ENCODE data around the gene CGNL1.
A peak's percentile ranks its signal among the peaks of the same experiment; 100 is the strongest.

The CGNL1 gene

DNA sequence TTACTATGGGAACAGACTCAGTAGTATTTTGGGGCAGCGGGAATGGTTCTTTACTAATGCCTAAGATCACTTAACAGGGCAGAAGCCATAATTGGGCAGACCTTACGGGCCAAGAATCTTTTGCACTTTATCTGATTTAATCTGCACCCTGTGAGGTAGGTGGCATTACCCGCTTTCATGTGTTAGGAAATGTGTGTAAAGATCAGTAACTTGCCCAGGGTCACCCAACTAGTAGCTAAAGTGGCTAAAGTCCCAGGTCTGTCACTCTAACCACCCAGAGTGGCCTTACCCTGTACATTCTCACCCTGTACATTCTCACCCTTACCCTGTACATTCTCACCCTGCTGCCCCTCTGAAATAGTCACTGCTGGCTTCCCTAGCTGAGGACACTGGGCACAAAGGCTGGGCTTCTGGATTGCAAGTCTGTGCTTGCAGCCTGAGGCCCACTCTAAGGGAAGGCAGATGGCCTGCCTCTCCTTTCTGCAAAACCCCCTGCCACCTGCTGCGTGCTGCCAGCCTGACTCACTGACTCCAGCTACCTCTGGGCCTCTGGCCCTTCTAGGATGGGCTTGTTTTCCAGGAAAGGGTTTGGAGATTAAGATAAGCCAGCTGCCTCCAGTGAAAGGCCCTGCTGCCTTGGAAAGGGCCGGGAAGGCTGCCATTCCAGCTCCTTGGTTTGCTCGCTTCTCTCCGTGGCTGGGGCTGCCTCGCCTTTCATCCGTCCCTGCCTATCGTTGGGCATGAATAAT is 177.9 kb downstream of the CGNL1 start:
- peak; percentile 40 for DNase-seq

DNA sequence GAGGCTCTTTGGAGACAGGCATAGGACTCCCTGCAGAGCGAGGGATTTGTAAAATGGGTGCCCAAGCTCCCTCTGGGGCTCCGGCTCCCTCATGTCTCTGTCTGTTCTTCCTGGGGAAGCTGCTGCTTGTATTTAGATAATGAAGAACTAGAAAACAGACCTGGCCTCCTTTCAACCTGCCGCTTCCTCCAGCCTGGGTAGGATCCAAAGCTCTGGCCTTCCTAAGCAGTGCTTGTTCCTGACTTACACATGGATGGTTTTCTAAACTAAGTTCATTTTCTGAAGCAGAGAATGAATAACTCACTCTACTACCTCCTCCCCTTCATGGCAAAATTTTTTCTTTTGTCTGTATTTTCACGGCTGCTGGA is 178.5 kb downstream of the CGNL1 start:
- DNase-seq = no peak

DNA sequence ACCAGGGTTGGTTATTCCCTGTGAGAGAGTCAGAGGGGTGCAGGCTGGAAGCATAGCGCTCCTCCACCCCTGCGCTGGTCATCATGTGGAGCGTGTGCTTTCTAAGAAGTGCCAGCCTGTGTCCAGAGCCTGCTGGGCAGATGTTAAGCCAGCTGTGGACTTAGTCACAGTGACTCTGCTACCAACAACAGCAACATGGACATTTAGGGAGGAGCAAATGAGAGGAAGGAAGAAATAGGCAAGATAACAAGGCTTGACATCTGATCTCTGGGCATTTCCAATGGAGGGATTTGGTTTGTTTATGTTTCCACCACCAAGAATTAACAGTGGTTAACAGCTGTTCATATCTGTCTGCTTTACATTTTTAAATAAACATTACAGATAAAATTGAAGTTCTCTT is 179.0 kb downstream of the CGNL1 start:
- no peak for DNase-seq

DNA sequence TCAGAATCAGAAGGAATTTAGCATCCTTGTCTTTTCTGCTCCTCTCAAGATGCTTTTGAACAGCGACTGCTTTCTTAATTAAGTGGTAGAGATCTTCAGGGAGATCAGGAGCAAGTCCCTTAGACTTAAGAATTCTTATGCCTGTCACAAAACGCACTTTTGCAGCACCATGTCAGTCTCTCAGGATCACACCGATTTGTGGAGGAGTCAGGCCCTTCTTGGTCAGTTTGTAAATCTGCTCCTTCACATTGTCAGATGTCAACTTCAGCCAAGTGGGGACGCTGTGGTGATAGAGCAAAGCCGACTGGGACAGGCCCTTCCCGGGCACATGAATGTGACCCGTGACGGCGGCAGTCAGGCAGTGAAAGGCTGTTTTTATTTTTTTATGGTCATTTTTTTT is 179.7 kb downstream of the CGNL1 start:
- DNase-seq = no peak

DNA sequence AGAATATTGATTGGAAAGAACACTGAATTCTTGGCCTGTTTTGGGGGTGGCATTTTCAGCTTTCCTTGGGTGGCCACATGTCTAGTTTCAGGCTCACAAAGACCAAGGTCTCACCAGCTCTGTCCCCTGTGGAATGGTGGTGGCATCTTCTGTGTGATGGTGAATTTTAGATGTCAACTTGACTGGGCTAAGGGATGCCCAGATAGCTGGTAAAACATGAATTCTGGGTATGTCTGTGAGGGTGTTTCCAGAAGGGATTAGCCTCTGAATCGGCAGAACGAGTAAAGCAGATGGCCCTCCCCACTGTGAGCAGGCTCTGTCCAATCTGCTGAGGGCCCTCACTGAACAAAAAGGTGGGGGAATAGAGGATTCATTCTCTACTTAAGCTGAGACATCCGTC is 181.0 kb downstream of the CGNL1 start:
- no peak for DNase-seq

DNA sequence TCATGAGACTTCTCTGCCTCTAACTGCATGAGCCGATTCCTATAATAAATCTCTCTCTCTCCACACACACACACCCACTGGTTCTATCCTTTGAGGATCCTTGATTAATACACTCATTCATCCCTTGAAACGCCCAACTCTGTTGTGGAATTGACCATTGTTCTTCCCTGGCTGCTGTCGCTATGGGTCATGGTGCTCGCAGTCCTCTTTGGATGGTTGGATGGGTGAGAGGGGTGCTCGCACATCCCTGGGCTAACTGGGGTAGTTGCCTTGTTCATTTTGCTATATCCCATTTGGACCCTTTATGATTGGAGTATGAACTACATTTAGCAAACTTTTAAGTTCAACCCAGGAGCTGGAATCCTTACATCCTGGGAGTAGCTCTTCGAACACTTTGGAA is 181.5 kb downstream of the CGNL1 start:
- no peak for DNase-seq

DNA sequence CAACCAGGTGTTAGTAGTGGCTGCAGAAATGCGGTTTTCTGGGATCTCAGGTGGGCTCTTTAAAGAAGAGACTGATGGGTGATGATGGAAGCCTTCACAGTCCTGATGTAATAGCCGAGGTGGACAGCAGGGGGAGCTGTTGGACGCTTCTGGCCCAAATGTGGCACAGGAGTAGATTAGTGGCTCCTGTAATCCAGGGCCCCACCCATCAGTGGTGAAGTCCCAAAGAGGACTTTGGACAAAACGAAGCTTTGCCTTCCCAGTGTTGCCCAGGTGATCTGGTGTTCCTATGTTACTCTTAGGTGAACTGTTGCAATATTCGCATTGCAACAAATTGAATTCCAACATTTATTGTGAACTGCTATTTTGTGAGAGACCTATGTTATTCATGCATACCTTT is 183.6 kb downstream of the CGNL1 start:
- no peak for DNase-seq

DNA sequence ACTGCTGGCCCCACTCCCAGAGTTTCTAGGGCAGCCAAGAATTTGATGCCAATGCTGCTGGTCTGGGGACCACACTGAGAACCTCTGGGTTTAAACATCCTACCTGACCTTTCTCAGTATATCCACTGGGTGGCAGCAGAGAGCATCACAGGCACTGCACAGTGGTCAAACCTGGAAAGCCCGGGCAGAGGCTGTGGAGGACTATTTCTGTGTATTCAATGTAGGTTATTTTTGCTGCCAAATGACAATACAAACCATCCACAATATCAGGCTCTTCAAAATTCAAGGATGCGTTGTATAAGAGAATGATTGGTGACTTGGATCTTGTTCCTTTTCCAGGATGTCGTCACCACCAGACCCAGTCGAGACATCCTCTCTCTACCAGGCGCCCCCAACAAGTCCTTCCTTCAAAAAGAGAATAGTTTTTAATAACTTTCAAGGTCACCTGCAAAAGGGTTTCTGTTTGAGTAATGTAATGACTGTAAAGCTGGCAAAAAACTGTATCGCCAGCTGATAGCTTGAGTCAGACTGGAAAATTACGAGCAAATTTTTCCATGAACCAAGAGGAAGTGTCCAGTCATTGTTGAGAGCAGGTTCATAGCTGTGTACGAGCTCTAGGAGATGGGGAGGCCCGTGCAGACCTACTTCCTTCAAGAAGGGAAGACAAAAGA is 184.9 kb downstream of the CGNL1 start:
- peak; percentile 70 for DNase-seq

DNA sequence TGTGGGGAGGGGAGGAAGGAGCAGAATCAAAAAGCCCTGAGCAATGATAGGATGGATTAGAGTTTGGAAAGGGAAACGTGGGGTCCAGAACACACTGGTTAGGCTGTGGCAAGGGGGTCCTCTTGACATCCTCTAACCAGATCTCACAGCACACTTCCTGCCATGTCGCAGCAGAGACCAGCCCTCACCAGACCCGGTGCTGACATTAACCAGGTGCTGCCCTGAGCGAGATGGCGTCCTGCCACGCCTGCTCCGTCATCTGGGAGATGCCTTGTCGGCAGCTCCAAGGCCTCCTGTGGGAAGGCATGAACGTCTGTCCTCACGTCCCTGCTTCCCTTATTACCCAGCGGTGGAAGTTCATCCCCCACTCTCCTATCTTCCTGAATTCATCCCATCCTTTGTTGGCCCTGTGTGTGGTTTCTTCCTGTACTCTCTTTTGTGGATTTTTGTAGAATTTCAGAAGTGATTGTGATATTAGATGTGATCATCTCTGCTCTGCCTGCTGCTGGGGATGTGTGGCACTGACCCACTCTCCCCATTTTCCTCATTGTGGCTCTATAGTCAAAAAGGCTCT is 186.0 kb downstream of the CGNL1 start:
- DNase-seq = no peak

DNA sequence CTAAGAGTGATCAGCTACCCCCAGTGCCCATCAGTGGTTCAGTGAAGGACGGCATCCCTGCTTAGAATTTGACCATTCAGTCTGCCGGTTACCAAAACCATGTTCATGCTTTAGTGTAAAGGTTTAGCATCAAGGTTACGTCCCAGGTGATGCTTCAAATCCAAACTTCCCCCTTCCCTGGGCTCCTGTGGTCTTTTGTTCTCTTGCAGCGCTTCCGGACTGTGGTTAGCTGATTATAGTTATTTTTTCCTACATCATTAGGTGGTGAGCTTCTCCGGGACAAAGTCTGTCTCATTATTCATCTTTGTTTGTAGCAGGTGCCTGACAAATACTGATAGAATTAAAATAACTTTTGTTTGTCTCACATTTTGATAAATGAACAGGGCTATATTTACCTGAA is 187.1 kb downstream of the CGNL1 start:
- no peak for DNase-seq

DNA sequence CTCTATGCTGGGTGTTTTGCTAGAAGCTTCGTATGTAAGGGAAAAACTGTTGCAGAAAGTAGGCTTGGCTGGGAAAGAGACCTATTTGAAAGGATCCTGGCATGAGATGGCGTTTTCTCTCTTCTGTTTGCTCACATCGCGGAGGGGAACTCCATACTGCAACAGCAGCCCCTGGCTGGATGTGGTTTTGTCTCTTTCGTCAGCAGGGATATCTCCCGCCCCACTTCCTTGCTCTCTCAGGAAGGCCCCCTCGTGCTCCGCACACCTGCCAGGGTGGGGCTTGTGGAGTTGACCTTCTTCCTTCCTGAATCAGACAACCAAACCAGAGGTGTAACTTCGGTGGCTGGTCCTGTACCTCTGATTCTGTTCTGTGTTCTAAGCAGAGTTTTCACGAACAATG is 189.0 kb downstream of the CGNL1 start:
- peak; percentile 53 for DNase-seq

DNA sequence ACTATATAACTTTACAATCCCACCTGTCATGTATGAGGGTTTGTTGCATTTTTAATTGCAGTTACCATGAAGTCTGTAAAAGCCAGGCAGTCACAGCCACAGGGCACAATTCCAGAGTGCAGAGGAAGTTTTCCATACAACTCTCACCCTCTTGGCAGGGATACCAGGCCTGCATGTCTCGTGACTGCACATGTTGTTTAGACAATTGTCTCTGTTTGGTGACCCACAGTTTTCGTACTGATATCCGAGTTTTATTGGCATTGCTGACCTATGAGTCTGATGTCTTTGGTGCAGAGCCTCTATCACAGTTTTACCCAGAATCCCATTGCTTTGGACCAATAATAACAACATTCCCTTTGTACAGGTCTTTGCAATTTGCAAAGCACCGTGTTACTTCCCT is 190.5 kb downstream of the CGNL1 start:
- DNase-seq = no peak

DNA sequence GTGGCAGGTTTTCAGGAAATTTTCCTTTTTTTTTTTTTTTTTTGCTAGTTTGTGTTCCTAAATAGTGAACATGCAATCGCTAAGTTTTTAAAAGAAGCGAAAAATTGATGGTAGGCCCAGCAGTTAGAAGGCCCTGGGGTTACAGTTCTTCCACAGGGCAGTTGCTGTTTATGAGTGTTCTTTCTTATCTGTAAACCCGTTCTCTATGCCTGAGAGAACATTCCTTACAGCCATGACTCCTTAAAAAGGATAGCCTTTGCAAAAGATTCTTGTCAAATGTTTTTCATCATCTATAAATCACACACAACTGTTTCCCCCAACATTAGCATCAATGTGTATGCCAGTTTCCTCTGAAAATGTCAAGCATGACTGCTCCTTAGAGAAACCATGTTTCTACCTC is 191.6 kb downstream of the CGNL1 start:
- no peak for DNase-seq

DNA sequence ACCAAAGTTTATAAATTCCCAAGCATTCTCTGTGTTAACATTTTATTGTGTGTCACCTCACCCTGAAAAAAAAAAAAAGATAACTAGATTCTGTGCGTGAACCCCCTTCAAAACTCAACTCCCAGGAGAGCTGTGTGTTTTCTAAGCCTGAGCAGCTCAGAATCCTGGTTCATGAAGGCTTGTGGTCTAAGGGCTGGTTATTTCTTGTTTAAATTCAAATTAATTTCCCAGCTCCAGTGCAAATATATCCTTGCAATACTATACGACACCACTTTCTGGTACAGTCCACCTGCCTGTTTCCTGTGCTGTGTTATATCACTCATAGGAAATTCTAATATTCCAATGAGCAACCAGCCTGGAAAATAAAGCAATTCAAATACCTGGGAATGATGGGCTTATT is 192.0 kb downstream of the CGNL1 start:
- DNase-seq = no peak

DNA sequence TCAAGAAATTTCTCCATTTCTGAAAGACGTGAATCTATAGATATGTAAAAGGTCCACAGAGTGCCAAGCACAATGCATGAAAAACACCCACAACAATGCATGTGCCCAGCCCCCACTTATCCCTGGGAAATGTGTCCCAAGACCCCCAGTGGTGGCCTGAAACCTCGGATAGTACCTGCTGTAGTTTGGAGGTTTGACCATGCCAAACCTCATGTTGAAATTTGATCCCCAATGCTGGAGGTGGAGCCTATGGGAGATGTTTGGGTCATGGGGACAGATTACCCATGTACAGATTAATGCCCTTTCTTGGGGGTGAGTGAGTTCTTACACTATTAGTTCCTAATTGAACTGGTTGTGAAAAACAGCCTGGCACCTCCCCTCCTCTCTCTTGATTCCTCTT is 194.0 kb downstream of the CGNL1 start:
- no peak for DNase-seq

DNA sequence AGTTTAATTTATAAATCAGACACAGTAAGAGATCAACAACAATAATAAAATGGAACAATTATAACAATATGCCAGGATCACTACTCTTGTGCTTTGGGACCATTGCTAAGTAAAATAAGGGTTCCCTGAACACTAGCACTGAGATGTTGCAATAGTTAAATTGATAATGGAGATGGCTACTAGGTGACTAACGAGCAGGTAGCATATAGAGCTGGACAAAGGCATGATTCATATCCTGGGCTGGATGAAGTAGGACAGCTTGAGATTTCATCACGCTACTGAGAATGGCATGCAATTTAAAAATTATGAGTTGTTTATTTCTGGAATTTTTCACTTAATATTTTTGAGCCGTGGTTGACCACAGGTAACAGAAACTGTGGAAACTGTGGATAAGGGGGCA is 194.7 kb downstream of the CGNL1 start:
- no peak for DNase-seq

DNA sequence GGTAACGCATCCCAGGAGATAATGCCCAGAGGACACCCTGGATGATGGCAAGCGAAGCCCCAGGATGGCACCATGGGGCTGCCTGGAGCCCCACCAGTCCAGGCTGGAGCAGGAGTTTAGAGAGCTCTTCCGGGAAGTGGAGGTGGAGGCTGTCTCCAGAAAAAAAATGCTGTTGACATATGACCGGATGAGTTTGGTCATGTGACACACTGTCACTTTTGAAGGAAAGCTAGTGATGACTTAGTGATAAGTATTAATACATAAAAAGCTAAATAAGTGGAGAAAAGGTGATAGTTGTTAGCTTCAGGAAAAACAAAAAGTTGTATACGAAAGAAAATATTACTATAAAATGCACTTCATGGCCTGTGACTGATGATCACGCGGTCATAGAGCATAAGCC is 195.4 kb downstream of the CGNL1 start:
- DNase-seq = no peak

DNA sequence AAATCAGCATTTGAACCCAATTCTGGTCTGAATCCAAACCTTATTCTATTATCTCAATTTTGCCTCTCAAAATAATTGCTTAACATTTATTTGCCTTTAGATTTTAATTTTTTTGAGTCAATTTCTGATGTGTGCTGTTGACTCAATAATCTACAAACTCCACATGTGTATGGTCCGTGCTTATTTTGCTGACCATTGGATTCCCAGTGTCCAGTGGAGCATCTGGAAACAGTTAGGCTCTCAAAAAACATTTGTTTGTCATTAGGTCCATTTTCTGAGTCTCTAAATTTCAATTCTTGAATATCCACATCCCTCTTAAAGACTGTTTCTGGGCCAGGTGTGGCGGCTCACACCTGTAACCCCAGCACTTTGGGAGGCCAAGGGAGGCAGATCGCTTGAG is 196.2 kb downstream of the CGNL1 start:
- no peak for DNase-seq

DNA sequence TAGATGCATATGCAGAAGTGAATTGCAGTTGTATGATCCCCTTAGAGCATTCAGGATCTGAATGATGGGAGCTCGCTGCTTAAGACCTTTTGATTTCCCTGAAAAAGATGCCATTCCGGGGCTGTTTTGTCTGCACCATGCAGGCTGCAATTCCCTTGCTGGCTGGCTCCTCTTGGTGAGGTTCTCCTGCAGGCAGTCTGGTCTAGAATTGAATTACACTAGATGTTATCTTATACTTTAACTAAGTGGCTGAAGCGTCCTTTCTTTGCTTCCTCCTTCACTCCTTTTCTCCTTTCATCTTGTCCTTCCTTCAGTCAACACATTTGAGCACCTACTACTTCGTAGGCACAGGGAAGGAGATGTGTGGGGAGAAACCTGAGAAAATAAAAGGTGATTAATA is 196.8 kb downstream of the CGNL1 start:
- no peak for DNase-seq

DNA sequence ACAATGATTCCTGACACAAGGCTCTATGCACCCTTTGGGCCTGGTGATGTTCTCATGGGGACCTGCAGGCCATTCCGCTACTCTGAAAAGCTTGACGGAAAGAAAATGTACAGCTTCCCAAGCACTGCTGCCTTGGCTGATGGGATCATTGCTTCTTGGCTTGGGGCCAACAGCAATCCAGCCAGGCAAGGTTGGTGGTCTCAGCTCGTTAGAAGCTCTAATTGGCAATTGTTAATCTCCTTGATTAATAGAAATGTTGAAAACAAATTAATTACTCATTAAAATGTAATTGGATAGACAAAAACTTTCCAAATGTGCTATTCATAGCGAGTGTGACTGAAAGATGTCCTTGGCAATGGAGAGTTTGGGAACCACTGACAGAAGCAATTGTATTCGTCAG is 199.1 kb downstream of the CGNL1 start:
- no peak for DNase-seq

DNA sequence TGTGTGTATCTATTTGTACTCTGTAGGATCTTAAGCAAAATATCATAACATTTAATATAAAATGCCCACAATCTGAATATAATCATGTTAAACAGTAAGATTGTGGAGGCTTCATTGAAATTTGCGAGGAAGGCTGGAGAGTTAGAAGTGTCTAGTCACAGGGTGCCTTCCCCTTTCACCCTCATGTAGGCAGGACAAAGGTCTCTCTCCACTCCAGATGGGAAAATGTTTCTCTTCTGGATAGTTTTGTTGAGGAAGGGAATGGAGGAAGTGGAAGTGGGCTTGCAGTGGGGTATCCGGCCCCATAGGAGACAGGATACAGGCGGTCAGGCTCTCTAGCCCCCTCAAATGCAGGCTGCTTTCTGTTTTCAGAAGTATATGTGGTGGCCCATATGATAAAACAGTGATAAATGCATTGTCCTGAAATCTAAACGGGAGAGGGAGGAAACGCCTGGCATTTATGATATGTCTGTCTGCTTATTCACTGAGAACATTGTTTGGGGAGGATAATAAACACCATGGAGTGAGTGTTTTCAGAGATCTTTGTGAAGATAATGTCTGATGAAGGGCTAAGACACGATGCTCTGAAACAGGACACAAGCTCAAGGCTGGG is 202.1 kb downstream of the CGNL1 start:
- DNase-seq = no peak

DNA sequence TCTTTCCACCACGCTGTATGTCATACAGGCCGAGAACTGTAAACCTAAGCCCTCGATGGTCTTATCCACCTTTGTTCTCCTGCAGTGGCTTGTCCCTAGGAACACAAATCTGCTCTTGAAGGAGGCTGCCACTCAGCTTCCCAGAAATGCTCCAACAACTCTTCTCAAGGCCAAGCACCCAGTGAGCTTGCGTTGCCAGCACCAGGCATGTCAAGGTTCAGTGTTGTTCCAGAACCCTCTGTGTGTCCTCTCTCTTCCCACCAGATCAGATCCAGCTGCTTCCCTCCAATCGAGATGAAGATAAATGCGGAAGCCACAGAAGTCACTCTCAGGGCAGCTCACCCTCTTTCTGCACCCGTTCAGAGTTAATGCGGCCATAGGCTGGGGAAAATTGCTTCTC is 204.1 kb downstream of the CGNL1 start:
- DNase-seq = no peak

DNA sequence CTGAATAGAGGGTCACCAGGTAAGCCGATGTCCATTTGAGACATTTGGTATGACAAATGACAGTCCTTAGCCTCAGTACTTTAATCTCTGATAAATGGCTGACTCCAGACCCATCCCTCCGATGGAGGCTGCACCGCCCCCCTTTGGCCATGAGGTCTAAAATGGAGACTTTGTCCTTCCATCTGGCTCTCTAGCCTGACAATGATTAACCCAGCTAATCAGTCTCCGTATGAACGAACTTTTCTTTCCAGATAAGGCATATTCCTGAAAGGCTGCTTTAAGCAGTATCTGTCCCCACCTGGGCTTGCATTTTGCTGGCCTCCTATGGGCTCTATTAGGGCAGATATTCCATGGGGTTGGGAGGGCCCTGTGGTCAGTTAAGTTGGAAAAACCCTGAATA is 204.6 kb downstream of the CGNL1 start:
- no peak for DNase-seq

DNA sequence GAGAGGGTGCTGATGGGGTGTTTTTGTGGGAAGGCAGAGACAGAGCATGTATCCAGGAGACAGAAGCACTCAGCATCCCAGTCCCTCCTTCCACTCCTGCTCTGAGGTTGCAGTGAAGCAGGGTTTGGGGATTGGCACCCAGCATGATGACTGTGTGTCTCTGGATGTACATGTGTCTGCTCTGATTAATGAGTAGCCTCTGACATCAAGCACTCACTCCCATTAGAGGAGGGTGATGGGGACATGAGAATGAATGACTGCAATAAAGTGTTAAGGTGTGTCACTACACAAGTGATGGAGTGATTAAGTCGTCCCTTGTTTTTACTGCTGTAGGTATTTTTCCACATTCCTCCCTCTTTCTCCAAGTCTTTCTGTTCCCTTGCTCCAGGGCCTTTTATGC is 205.8 kb downstream of the CGNL1 start:
- no peak for DNase-seq
